Gastroesophageal sphincter (tissue), 4 donors: ENCODE measurements around the gene FRRS1. TPM values are rescaled to one million over a fixed set of nuclear protein-coding genes. Genes with fewer than 3 reads are reported as not detected.

ENCODE experiments used
- ATAC-seq: fragments of 150-250 bp; one replicate; pipeline ENCODE4 v1.9.1; 2016; ENCODE audit warnings: mild to moderate bottlenecking, moderate library complexity
- H3K27ac ChIP-seq, 4 donors: fragments of 200-600 bp; sonication (generic) in 3 of 4; 1 replicate in 3 of 4; 2 replicates in 1 of 4; pipeline ENCODE4 v1.5.1; 2016 to 2019
- H3K27me3 ChIP-seq: fragments of 200-600 bp; sonication (generic); one replicate; pipeline ENCODE4 v1.5.1; 2019
- H3K36me3 ChIP-seq, 2 donors: fragments of 200-600 bp; sonication (generic); one replicate each; pipeline ENCODE4 v1.5.1; 2019; ENCODE audit warnings: control low read depth in 1 of 2
- H3K4me1 ChIP-seq, 3 donors: fragments of 200-600 bp; sonication (generic); 1 replicate in 2 of 3; 2 replicates in 1 of 3; pipeline ENCODE4 v1.5.1; 2016 to 2019; ENCODE audit warnings: control low read depth in 2 of 3
- H3K4me3 ChIP-seq, 2 donors: fragments of 200-600 bp; sonication (generic); one replicate each; pipeline ENCODE4 v1.5.1; 2019; ENCODE audit warnings: mild to moderate bottlenecking in 1 of 2, moderate library complexity in 1 of 2
- H3K9me3 ChIP-seq, 3 donors: fragments of 200-600 bp; sonication (generic); one replicate each; pipeline ENCODE4 v1.5.1; 2017 to 2019; ENCODE audit warnings: control low read depth in 2 of 3
- CTCF ChIP-seq, 4 experiments: fragments of 200-600 bp in 2 of 4; fragments of 450-650 bp in 2 of 4; sonication (generic) in 1 of 4; IDR thresholded peaks; one replicate each; pipeline ENCODE4 v1.5.1; 2017 to 2019; ENCODE audit warnings: antibody characterized with exemption in 4 of 4, mild to moderate bottlenecking in 2 of 4, moderate library complexity in 2 of 4
- EP300 ChIP-seq: sonication (generic); formaldehyde crosslinking; IDR thresholded peaks from one replicate; pipeline ENCODE4 v1.6.1; 2017; ENCODE audit warnings: antibody characterized with exemption, mild to moderate bottlenecking
- POLR2A ChIP-seq, 2 donors: fragments of 450-650 bp; IDR thresholded peaks; one replicate each; pipeline ENCODE4 v1.6.1; 2017; ENCODE audit warnings: antibody characterized with exemption in 2 of 2, mild to moderate bottlenecking in 2 of 2, moderate library complexity in 1 of 2
- POLR2AphosphoS5 ChIP-seq: sonication (generic); formaldehyde crosslinking; IDR thresholded peaks from one replicate; pipeline ENCODE4 v1.6.1; 2017; ENCODE audit warnings: antibody characterized with exemption
- WGBS, 2 donors: methylation state at CpG; one replicate each; pipeline ENCODE4 v1.1.5; 2018; ENCODE audit warnings: low coverage in 1 of 2; 5-methylcytosine and 5-hydroxymethylcytosine counted together
- total RNA-seq, 4 donors: library from RNA; depleted of rRNA; stranded (reverse); fragments of >200 nt; gene quantifications; one replicate each; pipeline ENCODE4 v1.1.0, GENCODE V29; 2016

Gene FRRS1
- total RNA-seq, 4 donors from 2014 or later: 2.5 to 5.3 (median 3.1) TPM

GRCh38 chr1:99691175-99691574, 75.3 kb downstream of the FRRS1 start:
- no peak for ATAC-seq
- 73 to 81% methylated on average over 2 of the region's 2 CpGs for WGBS, 2 donors
- Histone ChIP-seq H3K27me3 (no peaks in the 10 kb centered on the region), H3K36me3 (peaks cover 0 to 36% of the 10 kb centered on the region in 2 donors), H3K27ac (no peak overlapping the region), H3K4me3 (no peak overlapping the region), H3K9me3 (no peaks in the 10 kb centered on the region), H3K4me1 (peaks cover 0 to 2% (median 0%) of the 10 kb centered on the region in 3 donors)
- no peak for TF ChIP-seq POLR2AphosphoS5
- no peak for TF ChIP-seq CTCF (IDR thresholded peaks at IDR 0.05)
- no peak for TF ChIP-seq EP300
- TF ChIP-seq POLR2A (IDR thresholded peaks at IDR 0.05): no peak

- H3K27me3 ChIP-seq: no peaks in the 10 kb centered on the region
- H3K36me3 ChIP-seq: peaks cover 0 to 26% of the 10 kb centered on the region in 2 donors
- 8 to 18% methylated on average over 3 to 6 of the region's 6 CpGs for WGBS, 2 donors
- peaks cover 4 to 20% (median 8%) of the 10 kb centered on the region in 3 donors for H3K4me1 ChIP-seq
- TF ChIP-seq POLR2AphosphoS5 (peak; percentile 56), EP300 (no peak), POLR2A (IDR thresholded peaks at IDR 0.05) (no peak), CTCF (IDR thresholded peaks at IDR 0.05) (peak; percentile 36 to 71 (median 45))
- H3K27ac ChIP-seq: peak overlapping the region in 3 of 4 donors; percentile 54 to 68 (median 63)
- no peaks in the 10 kb centered on the region for H3K9me3 ChIP-seq
- peak; percentile 90 for ATAC-seq
- H3K4me3 ChIP-seq: no peak overlapping the region
These were observed 80.8 kb downstream of the FRRS1 start for GRCh38 chr1:99685516-99686180.

- TF ChIP-seq CTCF (IDR thresholded peaks at IDR 0.05) (no peak), EP300 (no peak), POLR2A (IDR thresholded peaks at IDR 0.05) (no peak), POLR2AphosphoS5 (no peak)
- no peak for ATAC-seq
- H3K36me3 ChIP-seq: peaks cover 0 to 15% of the 10 kb centered on the region in 2 donors
- no peaks in the 10 kb centered on the region for H3K9me3 ChIP-seq
- H3K27me3 ChIP-seq: no peaks in the 10 kb centered on the region
- H3K27ac ChIP-seq: no peak overlapping the region
- no peak overlapping the region for H3K4me3 ChIP-seq
- peaks cover 4 to 20% (median 8%) of the 10 kb centered on the region in 3 donors for H3K4me1 ChIP-seq
- WGBS, 2 donors: 67 to 88% methylated on average over 4 of the region's 4 CpGs
These were observed 84.1 kb downstream of the FRRS1 start for GRCh38 chr1:99682291-99682751.

GRCh38 chr1:99681583-99681982, 84.9 kb downstream of the FRRS1 start:
- Histone ChIP-seq H3K4me3 (no peak overlapping the region), H3K36me3 (peaks cover 0 to 13% of the 10 kb centered on the region in 2 donors), H3K9me3 (no peaks in the 10 kb centered on the region), H3K4me1 (peaks cover 4 to 20% (median 8%) of the 10 kb centered on the region in 3 donors), H3K27ac (no peak overlapping the region), H3K27me3 (no peaks in the 10 kb centered on the region)
- no peak for TF ChIP-seq POLR2AphosphoS5
- no peak for TF ChIP-seq EP300
- TF ChIP-seq POLR2A (IDR thresholded peaks at IDR 0.05): no peak
- no peak for TF ChIP-seq CTCF (IDR thresholded peaks at IDR 0.05)
- WGBS, 2 donors: 78 to 100% methylated on average over 3 of the region's 3 CpGs
- no peak for ATAC-seq

- no peak for ATAC-seq
- H3K4me3 ChIP-seq: no peak overlapping the region
- TF ChIP-seq EP300 (no peak), POLR2A (IDR thresholded peaks at IDR 0.05) (no peak), POLR2AphosphoS5 (no peak), CTCF (IDR thresholded peaks at IDR 0.05) (no peak)
- H3K27me3 ChIP-seq: no peaks in the 10 kb centered on the region
- H3K27ac ChIP-seq: no peak overlapping the region
- peaks cover 0 to 13% of the 10 kb centered on the region in 2 donors for H3K36me3 ChIP-seq
- WGBS, 2 donors: 75% methylated on average over 1 of the region's 1 CpG; no CpG with 5 or more reads in 1 of the 2 donors
- peaks cover 1 to 9% (median 4%) of the 10 kb centered on the region in 3 donors for H3K4me1 ChIP-seq
- no peaks in the 10 kb centered on the region for H3K9me3 ChIP-seq
These were observed 86.2 kb downstream of the FRRS1 start for GRCh38 chr1:99680270-99680669.
